GM23338 (cell line): ENCODE data around the gene C15orf62. TPM values are rescaled to one million over a fixed set of nuclear protein-coding genes. Genes with fewer than 3 reads are reported as not detected.
A peak's percentile ranks its signal among the peaks of the same experiment; 100 is the strongest.

ENCODE experiments used
- ATAC-seq: fragments of 200-7000 bp; cut with Tn5 transposase; 3 replicates; pipeline ENCODE4 v1.9.1; 2020
- DNase-seq: peaks from one replicate; pipeline ENCODE4 v3.0.0-alpha.2; 2015; ENCODE audit warnings: low spot score
- H2AFZ ChIP-seq: fragments of 200-600 bp; sonication (generic); 2 replicates; pipeline ENCODE4 v1.8.0; 2016; ENCODE audit warnings: antibody characterized with exemption, mild to moderate bottlenecking, moderate library complexity
- H3F3A ChIP-seq: fragments of 200-600 bp; sonication (generic); replicated peaks from 2 replicates; pipeline ENCODE4 v1.8.0; 2017; ENCODE audit warnings: antibody characterized with exemption, mixed run types, low read depth
- H3K27ac ChIP-seq: fragments of 200-600 bp; sonication (generic); 2 replicates; pipeline ENCODE4 v1.6.1; 2016; ENCODE audit warnings: low read depth
- H3K27me3 ChIP-seq: fragments of 200-600 bp; sonication (generic); 2 replicates; pipeline ENCODE4 v1.8.0; 2016; ENCODE audit warnings: mild to moderate bottlenecking, mixed run types, moderate library complexity; ENCODE audit not compliant: insufficient read depth
- H3K36me3 ChIP-seq: fragments of 200-600 bp; sonication (generic); 2 replicates; pipeline ENCODE4 v1.8.0; 2016; ENCODE audit warnings: mild to moderate bottlenecking; ENCODE audit not compliant: insufficient read depth
- H3K4me1 ChIP-seq: fragments of 200-600 bp; sonication (generic); 2 replicates; pipeline ENCODE4 v1.8.0; 2016; ENCODE audit warnings: mild to moderate bottlenecking, moderate library complexity; ENCODE audit not compliant: insufficient read depth
- H3K4me2 ChIP-seq: fragments of 200-600 bp; sonication (generic); 2 replicates; pipeline ENCODE4 v1.7.1; 2017; ENCODE audit warnings: mixed run types
- H3K4me3 ChIP-seq: fragments of 200-600 bp; sonication (generic); 2 replicates; pipeline ENCODE4 v1.6.1; 2016; ENCODE audit warnings: mixed run types
- H3K79me2 ChIP-seq: fragments of 200-600 bp; sonication (generic); replicated peaks from 2 replicates; pipeline ENCODE4 v1.8.0; 2017; ENCODE audit warnings: mild to moderate bottlenecking; ENCODE audit not compliant: insufficient read depth
- H3K9me2 ChIP-seq: fragments of 200-600 bp; sonication (generic); 2 replicates; pipeline ENCODE4 v1.8.0; 2017; ENCODE audit not compliant: insufficient read depth
- H4K20me1 ChIP-seq: fragments of 200-600 bp; sonication (generic); replicated peaks from 2 replicates; pipeline ENCODE4 v1.8.0; 2017; ENCODE audit warnings: mild to moderate bottlenecking; ENCODE audit not compliant: insufficient read depth
- H3K27ac Mint-ChIP-seq: 2 replicates; pipeline ENCODE4 v1.8.0; 2020; ENCODE audit warnings: inconsistent platforms, mild to moderate bottlenecking, moderate library complexity, mixed read lengths
- H3K27me3 Mint-ChIP-seq: 3 replicates; pipeline ENCODE4 v1.8.0; 2022; ENCODE audit warnings: low read depth, mild to moderate bottlenecking, moderate library complexity, mixed read lengths, inconsistent platforms; ENCODE audit not compliant: insufficient read depth, poor library complexity
- H3K36me3 Mint-ChIP-seq: 3 replicates; pipeline ENCODE4 v1.8.0; 2021; ENCODE audit warnings: low read depth, mild to moderate bottlenecking, inconsistent platforms, moderate library complexity, mixed read lengths
- H3K4me1 Mint-ChIP-seq: 3 replicates; pipeline ENCODE4 v1.8.0; 2020; ENCODE audit warnings: mild to moderate bottlenecking, inconsistent platforms, mixed read lengths
- H3K4me3 Mint-ChIP-seq: 3 replicates; pipeline ENCODE4 v1.8.0; 2021; ENCODE audit warnings: moderate library complexity, mild to moderate bottlenecking, inconsistent platforms, mixed read lengths
- H3K9me3 Mint-ChIP-seq: 3 replicates; pipeline ENCODE4 v1.8.0; 2020; ENCODE audit warnings: moderate library complexity, mild to moderate bottlenecking, inconsistent platforms, mixed read lengths
- CREB1 ChIP-seq: fragments of 250-450 bp; sonication (Bioruptor Pico); IDR thresholded peaks from 2 replicates; pipeline ENCODE4 v1.5.0; 2020; ENCODE audit warnings: low read depth, mild to moderate bottlenecking, moderate library complexity
- ETS1 ChIP-seq: IDR thresholded peaks from 2 replicates; pipeline ENCODE4 v1.6.1; 2016; ENCODE audit warnings: antibody characterized with exemption
- JUNB ChIP-seq: IDR thresholded peaks from one replicate; pipeline ENCODE4 v1.6.1; 2016; ENCODE audit warnings: antibody characterized with exemption; ENCODE audit not compliant: unreplicated experiment
- polyA plus RNA-seq: library from polyadenylated mRNA; unstranded; fragments of >200 nt; fragmentation: Nextera tagmentation; extraction: Ambion mirVana; gene quantifications from 2 replicates; pipeline ENCODE4 v1.2.1, GENCODE V29; 2016
- total RNA-seq: library from RNA; depleted of rRNA; stranded (reverse); fragments of >200 nt; shearing (Covaris generic); gene quantifications from 2 replicates; pipeline ENCODE4 v1.2.3, GENCODE V29; 2014
- TF ChIP-seq, protein P1 (sequence below): fragments of 250-450 bp; sonication (Bioruptor Pico); IDR thresholded peaks from 2 replicates; pipeline ENCODE4 v1.5.0; 2020; ENCODE audit warnings: mild to moderate bottlenecking, moderate library complexity
- TF ChIP-seq, protein P2 (sequence below), 2 experiments: fragments of 200-600 bp in 1 of 2; sonication (generic) in 1 of 2; conservative IDR thresholded peaks; 2 replicates each; pipeline versions ENCODE4 v1.5.1 to v1.6.1; 2016 to 2017; ENCODE audit warnings: antibody characterized with exemption in 2 of 2, low read depth in 2 of 2, mild to moderate bottlenecking in 2 of 2, moderate library complexity in 1 of 2

The C15orf62 gene
- total and polyA plus RNA-seq, 2 experiments from 2014 or later, result 0.16 to 0.80 TPM

DNA sequence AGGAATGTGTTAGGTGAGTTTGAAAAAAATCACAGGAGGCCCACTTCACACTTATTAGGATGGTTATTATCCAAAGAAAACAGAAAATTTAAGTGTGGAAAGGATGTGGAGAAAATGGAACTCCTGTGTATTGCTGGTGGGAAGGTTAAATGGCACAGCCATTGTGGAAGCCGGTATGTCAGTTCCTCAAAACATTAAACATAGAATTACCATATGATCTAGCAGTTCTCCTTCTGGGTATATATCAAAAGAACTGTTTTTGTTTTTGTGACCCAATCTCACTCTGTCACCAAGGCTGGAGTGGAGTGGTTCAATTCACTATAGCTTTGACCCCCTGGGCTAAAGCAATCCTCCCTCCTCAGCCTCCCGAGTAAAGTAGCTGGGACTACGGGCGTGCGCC, 26.7 kb downstream of the C15orf62 start:
- DNase-seq, result no peak
- peak overlapping the region; percentile 47; the same call in 1 of the 2 replicates for H3K27ac Mint-ChIP-seq

DNA sequence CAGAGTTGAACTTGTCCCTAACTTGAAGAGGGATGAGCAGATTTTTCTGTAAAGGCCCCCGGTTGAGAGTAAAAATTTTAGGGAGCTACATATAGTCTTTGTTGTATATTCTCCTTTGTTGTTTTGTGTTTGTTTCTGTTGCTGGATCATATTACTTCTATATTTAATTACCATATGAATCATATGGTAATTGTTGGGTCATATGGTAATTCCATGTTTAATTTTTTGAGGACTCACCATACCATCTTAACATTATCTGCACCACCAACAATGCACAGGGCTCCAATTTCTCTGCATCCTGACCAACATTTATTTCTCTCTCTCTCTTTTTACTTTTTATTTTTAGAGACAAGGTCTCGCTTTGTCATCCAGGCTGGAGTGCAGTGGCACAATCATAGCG, 29.7 kb downstream of the C15orf62 start:
- ATAC-seq (no peak), DNase-seq (no peak)
- Histone ChIP-seq H3K9me2 (no peaks in the 10 kb centered on the region), H3K36me3 (no peaks in the 10 kb centered on the region), H3K27ac (0 out of 2 replicates have a peak overlapping the region, but pooled peaks have one; percentile 80), H3K4me1 (peaks cover 50% of the 10 kb centered on the region), H3K79me2 (peaks cover 41% of the 10 kb centered on the region), H3K4me3 (0 out of 2 replicates have a peak overlapping the region, but pooled peaks have one; percentile 12), H3K4me2 (peak overlapping the region; percentile 53), H3K27me3 (no peaks in the 10 kb centered on the region), H4K20me1 (peaks cover 3% of the 10 kb centered on the region; the same call in 1 of the 2 replicates), H3F3A (peaks cover 5% of the 10 kb centered on the region; the same call in 1 of the 2 replicates), H2AFZ (no peak overlapping the region)
- Mint-ChIP-seq H3K27ac (peak overlapping the region; percentile 92), H3K9me3 (no peaks in the 10 kb centered on the region), H3K27me3 (peaks cover 10% of the 10 kb centered on the region), H3K36me3 (peaks cover 7% of the 10 kb centered on the region; the same call in 2 of the 3 replicates), H3K4me3 (peak overlapping the region; percentile 3; the same call in 1 of the 3 replicates), H3K4me1 (peaks cover 39% of the 10 kb centered on the region)
- no peak for TF ChIP-seq ETS1
- TF ChIP-seq, protein P1, sequence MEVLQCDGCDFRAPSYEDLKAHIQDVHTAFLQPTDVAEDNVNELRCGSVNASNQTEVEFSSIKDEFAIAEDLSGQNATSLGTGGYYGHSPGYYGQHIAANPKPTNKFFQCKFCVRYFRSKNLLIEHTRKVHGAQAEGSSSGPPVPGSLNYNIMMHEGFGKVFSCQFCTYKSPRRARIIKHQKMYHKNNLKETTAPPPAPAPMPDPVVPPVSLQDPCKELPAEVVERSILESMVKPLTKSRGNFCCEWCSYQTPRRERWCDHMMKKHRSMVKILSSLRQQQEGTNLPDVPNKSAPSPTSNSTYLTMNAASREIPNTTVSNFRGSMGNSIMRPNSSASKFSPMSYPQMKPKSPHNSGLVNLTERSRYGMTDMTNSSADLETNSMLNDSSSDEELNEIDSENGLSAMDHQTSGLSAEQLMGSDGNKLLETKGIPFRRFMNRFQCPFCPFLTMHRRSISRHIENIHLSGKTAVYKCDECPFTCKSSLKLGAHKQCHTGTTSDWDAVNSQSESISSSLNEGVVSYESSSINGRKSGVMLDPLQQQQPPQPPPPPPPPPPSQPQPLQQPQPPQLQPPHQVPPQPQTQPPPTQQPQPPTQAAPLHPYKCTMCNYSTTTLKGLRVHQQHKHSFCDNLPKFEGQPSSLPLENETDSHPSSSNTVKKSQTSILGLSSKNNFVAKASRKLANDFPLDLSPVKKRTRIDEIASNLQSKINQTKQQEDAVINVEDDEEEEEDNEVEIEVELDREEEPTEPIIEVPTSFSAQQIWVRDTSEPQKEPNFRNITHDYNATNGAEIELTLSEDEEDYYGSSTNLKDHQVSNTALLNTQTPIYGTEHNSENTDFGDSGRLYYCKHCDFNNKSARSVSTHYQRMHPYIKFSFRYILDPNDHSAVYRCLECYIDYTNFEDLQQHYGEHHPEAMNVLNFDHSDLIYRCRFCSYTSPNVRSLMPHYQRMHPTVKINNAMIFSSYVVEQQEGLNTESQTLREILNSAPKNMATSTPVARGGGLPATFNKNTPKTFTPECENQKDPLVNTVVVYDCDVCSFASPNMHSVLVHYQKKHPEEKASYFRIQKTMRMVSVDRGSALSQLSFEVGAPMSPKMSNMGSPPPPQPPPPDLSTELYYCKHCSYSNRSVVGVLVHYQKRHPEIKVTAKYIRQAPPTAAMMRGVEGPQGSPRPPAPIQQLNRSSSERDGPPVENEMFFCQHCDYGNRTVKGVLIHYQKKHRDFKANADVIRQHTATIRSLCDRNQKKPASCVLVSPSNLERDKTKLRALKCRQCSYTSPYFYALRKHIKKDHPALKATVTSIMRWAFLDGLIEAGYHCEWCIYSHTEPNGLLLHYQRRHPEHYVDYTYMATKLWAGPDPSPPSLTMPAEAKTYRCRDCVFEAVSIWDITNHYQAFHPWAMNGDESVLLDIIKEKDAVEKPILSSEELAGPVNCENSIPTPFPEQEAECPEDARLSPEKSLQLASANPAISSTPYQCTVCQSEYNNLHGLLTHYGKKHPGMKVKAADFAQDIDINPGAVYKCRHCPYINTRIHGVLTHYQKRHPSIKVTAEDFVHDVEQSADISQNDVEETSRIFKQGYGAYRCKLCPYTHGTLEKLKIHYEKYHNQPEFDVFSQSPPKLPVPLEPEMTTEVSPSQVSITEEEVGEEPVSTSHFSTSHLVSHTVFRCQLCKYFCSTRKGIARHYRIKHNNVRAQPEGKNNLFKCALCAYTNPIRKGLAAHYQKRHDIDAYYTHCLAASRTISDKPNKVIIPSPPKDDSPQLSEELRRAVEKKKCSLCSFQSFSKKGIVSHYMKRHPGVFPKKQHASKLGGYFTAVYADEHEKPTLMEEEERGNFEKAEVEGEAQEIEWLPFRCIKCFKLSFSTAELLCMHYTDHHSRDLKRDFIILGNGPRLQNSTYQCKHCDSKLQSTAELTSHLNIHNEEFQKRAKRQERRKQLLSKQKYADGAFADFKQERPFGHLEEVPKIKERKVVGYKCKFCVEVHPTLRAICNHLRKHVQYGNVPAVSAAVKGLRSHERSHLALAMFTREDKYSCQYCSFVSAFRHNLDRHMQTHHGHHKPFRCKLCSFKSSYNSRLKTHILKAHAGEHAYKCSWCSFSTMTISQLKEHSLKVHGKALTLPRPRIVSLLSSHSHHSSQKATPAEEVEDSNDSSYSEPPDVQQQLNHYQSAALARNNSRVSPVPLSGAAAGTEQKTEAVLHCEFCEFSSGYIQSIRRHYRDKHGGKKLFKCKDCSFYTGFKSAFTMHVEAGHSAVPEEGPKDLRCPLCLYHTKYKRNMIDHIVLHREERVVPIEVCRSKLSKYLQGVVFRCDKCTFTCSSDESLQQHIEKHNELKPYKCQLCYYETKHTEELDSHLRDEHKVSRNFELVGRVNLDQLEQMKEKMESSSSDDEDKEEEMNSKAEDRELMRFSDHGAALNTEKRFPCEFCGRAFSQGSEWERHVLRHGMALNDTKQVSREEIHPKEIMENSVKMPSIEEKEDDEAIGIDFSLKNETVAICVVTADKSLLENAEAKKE (CRISPR knock-in tag), result no peak
- no peak for TF ChIP-seq CREB1 (CRISPR knock-in tag)

More for the DNA sequence above, 26.7 kb downstream of the C15orf62 start:
- H2AFZ ChIP-seq, result no peak overlapping the region
- peak overlapping the region; percentile 43; the same call in 1 of the 2 replicates for H3K27ac ChIP-seq
- H4K20me1 ChIP-seq, result no peaks in the 10 kb centered on the region; the same call in 1 of the 2 replicates
- peaks cover 50% of the 10 kb centered on the region for H3K4me1 ChIP-seq
- Mint-ChIP-seq H3K36me3 (peaks cover 17% of the 10 kb centered on the region; the same call in 2 of the 3 replicates), H3K4me3 (no peak overlapping the region), H3K4me1 (peaks cover 47% of the 10 kb centered on the region), H3K9me3 (no peaks in the 10 kb centered on the region), H3K27me3 (peaks cover 9% of the 10 kb centered on the region)
- peaks cover 5% of the 10 kb centered on the region; the same call in 1 of the 2 replicates for H3F3A ChIP-seq
- no peaks in the 10 kb centered on the region for H3K9me2 ChIP-seq
- ATAC-seq, result no peak
- TF ChIP-seq ETS1, result no peak
- TF ChIP-seq JUNB, result no peak
- TF ChIP-seq, protein P2, sequence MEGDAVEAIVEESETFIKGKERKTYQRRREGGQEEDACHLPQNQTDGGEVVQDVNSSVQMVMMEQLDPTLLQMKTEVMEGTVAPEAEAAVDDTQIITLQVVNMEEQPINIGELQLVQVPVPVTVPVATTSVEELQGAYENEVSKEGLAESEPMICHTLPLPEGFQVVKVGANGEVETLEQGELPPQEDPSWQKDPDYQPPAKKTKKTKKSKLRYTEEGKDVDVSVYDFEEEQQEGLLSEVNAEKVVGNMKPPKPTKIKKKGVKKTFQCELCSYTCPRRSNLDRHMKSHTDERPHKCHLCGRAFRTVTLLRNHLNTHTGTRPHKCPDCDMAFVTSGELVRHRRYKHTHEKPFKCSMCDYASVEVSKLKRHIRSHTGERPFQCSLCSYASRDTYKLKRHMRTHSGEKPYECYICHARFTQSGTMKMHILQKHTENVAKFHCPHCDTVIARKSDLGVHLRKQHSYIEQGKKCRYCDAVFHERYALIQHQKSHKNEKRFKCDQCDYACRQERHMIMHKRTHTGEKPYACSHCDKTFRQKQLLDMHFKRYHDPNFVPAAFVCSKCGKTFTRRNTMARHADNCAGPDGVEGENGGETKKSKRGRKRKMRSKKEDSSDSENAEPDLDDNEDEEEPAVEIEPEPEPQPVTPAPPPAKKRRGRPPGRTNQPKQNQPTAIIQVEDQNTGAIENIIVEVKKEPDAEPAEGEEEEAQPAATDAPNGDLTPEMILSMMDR (conservative IDR thresholded peaks at IDR 0.05; ENCODE audit: low read depth in 2 of 2), result no peak
- H3K79me2 ChIP-seq, result peaks cover 48% of the 10 kb centered on the region
- H3K4me2 ChIP-seq, result peak overlapping the region; percentile 64
- H3K4me3 ChIP-seq, result no peak overlapping the region
- H3K36me3 ChIP-seq, result no peaks in the 10 kb centered on the region
- H3K27me3 ChIP-seq, result no peaks in the 10 kb centered on the region
